RWPE2 (cell line): ENCODE results near the gene TLX1.

Experiments
- ATAC-seq: fragments of 200-7000 bp; cut with Tn5 transposase; 3 replicates; pipeline ENCODE4 v1.9.1; 2021; ENCODE audit warnings: low read depth
- DNase-seq: peaks from one replicate; pipeline ENCODE4 v3.0.0-alpha.2; 2020; ENCODE audit warnings: low spot score
- H3K27ac ChIP-seq: fragments of 450-650 bp; 2 replicates; pipeline ENCODE4 v1.5.1; 2017; ENCODE audit warnings: mild to moderate bottlenecking; ENCODE audit not compliant: poor library complexity, severe bottlenecking
- H3K27me3 ChIP-seq: fragments of 250-450 bp; sonication (Bioruptor Pico); 2 replicates; pipeline ENCODE4 v1.5.1; 2021; ENCODE audit warnings: mild to moderate bottlenecking, moderate library complexity; ENCODE audit not compliant: insufficient read depth, poor library complexity, severe bottlenecking
- H3K36me3 ChIP-seq: fragments of 250-450 bp; sonication (Bioruptor Pico); 2 replicates; pipeline ENCODE4 v1.5.1; 2020; ENCODE audit warnings: low read depth, mild to moderate bottlenecking, moderate library complexity
- H3K4me1 ChIP-seq: fragments of 250-450 bp; sonication (Bioruptor Pico); 2 replicates; pipeline ENCODE4 v1.5.1; 2021; ENCODE audit warnings: mild to moderate bottlenecking, moderate library complexity; ENCODE audit not compliant: insufficient read depth, poor library complexity, severe bottlenecking
- H3K4me3 ChIP-seq: fragments of 250-450 bp; sonication (Bioruptor Pico); 2 replicates; pipeline ENCODE4 v1.5.1; 2021; ENCODE audit warnings: mild to moderate bottlenecking, moderate library complexity; ENCODE audit not compliant: severe bottlenecking
- H3K9me3 ChIP-seq: fragments of 250-450 bp; sonication (Bioruptor Pico); 2 replicates; pipeline ENCODE4 v1.5.1; 2021; ENCODE audit warnings: mild to moderate bottlenecking, moderate library complexity; ENCODE audit not compliant: severe bottlenecking
- TF ChIP-seq, protein P1 (sequence below): fragments of 450-650 bp; IDR thresholded peaks from one replicate; pipeline ENCODE4 v1.5.1; 2017; ENCODE audit warnings: mild to moderate bottlenecking, moderate library complexity; ENCODE audit not compliant: poor library complexity, severe bottlenecking

Gene TLX1

DNA sequence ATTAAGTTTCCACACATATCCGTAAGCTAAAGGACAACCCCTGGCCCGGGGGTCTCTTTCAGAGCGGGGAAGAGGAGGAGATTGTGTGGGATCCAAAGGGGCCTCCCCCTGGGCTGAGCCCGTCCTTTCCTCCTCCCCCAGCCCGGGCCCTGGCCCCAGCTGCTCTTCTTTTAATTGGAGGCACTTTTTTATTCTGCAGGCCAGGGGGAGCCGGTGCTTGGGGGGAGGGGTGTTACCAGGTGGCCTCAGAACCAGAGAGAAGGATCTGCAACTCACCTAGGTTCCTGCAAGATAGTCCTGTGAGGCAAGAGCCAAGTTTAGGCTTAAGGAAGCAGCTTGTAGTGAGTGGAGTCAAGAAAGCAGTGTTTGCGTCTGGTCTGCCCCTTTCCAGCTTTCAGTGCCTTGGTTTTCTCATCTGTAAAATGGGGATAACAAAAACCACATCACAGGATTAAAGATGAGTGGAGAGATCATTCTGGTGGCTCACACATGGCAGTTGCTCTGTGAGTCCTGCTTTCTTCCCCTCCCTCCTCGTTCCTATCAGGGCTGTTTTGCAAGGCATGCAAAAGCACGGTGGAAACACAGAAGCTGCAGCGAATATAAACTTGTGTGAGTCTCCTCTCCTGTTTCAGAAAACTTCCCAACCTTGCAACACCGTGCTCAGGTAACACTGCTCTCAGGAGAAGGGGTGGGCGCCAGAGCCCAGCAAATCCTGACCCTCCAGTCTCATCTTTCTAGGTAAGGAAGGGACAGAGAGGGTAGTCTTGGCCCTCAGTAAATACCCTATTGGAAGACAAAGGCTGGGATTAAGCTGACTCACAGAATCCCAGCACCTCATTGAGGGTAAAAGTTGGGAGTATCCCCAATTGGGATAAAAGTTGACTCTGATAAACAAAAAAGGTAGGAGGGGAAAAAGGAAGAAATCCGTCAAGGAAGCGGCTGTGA is 4.1 kb upstream of the TLX1 start:
- Histone ChIP-seq H3K27ac (no peak overlapping the region), H3K9me3 (no peaks in the 10 kb centered on the region), H3K36me3 (no peaks in the 10 kb centered on the region), H3K4me3 (no peak overlapping the region), H3K27me3 (peaks cover 90% of the 10 kb centered on the region), H3K4me1 (no peaks in the 10 kb centered on the region)
- DNase-seq (no peak), ATAC-seq (no peak)
- TF ChIP-seq, protein P1, sequence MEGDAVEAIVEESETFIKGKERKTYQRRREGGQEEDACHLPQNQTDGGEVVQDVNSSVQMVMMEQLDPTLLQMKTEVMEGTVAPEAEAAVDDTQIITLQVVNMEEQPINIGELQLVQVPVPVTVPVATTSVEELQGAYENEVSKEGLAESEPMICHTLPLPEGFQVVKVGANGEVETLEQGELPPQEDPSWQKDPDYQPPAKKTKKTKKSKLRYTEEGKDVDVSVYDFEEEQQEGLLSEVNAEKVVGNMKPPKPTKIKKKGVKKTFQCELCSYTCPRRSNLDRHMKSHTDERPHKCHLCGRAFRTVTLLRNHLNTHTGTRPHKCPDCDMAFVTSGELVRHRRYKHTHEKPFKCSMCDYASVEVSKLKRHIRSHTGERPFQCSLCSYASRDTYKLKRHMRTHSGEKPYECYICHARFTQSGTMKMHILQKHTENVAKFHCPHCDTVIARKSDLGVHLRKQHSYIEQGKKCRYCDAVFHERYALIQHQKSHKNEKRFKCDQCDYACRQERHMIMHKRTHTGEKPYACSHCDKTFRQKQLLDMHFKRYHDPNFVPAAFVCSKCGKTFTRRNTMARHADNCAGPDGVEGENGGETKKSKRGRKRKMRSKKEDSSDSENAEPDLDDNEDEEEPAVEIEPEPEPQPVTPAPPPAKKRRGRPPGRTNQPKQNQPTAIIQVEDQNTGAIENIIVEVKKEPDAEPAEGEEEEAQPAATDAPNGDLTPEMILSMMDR, result no peak

DNA sequence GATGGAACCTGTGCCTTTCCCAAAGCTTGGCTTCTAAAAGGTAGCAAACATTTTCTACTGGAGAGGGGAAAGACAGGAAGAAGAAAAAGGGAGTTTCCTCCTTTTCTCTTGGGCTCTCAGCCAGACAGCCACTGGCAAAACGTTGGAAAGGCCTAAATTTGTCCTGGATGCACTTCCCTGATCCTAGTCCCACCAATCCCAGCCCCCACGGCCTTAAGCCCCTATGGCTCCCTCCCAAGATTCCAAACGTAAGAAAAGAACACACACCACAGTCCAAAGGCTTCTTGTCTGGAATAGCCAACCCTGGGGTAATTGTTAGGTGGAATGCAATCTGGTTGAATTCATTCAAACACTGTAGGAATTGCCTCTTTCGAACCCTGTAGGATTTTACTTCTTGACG is 959 bp upstream of the TLX1 start:
- Histone ChIP-seq H3K27me3 (peaks cover 93% of the 10 kb centered on the region), H3K27ac (no peak overlapping the region), H3K9me3 (no peaks in the 10 kb centered on the region), H3K4me1 (no peaks in the 10 kb centered on the region), H3K4me3 (no peak overlapping the region), H3K36me3 (no peaks in the 10 kb centered on the region)
- ATAC-seq (no peak), DNase-seq (no peak)
- TF ChIP-seq, protein P1, result no peak

DNA sequence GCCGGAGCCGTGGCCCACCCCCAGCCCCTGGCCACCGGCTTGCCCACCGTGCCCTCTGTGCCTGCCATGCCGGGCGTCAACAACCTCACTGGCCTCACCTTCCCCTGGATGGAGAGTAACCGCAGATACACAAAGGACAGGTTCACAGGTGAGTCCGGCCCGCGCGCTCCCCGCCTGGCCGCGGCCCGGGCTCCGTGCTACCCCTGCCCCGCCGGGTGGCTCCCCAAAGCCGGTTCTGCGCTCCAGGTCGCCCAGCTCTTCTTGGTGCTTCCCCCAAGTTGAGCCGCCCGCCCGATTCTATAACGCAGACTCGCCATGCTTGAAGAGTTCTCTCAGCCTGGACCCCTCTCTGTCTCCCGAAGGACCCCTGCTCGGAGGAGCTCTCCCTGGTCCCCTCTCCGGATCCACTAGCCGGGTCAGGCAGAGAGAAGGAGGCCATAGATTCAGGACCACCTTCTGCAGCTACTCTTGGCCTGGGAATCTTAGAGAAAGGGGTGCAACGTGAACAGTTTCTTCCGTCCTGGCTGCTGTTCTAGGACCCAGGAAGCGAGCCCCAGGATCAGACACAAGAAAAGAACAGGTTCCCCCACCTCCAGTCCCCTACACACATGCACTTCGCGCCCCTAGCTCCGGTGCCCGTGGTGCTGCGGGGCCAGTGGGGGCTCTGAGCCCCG is 999 bp downstream of the TLX1 start:
- H3K4me1 ChIP-seq, result no peaks in the 10 kb centered on the region
- no peak overlapping the region for H3K27ac ChIP-seq
- DNase-seq (no peak), ATAC-seq (peak; percentile 19; the same call in 2 of the 3 replicates)
- no peak overlapping the region for H3K4me3 ChIP-seq
- TF ChIP-seq, protein P1, result no peak
- no peaks in the 10 kb centered on the region for H3K36me3 ChIP-seq
- peaks cover 95% of the 10 kb centered on the region for H3K27me3 ChIP-seq
- no peaks in the 10 kb centered on the region for H3K9me3 ChIP-seq

DNA sequence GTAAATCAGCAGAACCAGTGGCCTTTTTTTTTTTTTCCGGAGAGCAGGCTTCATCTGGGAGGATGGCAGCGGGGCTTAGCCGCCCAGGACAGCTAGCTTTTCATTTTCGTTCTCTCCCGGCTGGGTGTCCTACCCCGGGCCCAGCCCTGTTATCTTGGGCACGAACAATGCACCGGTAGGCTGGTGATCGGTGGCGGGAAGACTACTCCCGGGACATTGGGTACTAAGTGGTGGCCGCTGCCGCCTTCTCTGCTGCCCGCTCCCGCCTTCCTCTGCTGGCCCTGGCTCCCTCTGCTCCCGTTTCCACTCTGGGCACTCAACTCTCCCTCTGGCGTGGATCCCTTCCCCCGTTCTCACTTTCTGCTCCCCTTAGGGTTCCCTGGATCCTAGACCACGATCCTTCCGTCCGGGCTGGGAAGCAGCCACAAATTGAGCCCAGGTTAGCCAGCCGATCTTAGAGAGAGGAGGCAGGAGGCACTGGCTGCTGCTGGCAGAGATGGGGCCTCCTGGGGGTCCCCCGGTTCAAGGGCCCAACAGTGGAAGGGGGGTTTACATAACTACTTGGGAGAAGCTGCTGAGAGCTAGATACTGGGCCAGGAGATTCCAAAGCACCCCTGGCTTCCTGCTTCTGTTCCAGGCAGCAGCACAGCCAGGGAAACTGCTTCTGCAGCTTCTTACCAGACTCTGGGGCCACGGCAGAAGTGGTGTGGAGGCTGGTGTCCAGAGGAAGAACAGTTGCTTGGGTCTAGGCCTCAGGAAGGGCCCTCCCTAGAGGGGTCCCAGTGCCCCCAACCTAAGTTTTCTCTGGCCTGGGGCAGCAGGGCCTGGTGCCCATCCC is 1.8 kb downstream of the TLX1 start:
- DNase-seq (peak; percentile 45), ATAC-seq (no peak)
- Histone ChIP-seq H3K4me3 (no peak overlapping the region), H3K36me3 (no peaks in the 10 kb centered on the region), H3K27me3 (peaks cover 97% of the 10 kb centered on the region), H3K27ac (no peak overlapping the region), H3K4me1 (no peaks in the 10 kb centered on the region), H3K9me3 (no peaks in the 10 kb centered on the region)
- TF ChIP-seq, protein P1, result no peak
